ENCODE results near the gene TMEM196. TPM values are rescaled to one million over a fixed set of nuclear protein-coding genes. Genes with fewer than 3 reads are reported as not detected.

TMEM196 gene
- total and polyA plus RNA-seq, 9 of the 15 experiments (the other 6 are each of a cell fraction or from before 2014, with no cell fraction given): not detected

DNA sequence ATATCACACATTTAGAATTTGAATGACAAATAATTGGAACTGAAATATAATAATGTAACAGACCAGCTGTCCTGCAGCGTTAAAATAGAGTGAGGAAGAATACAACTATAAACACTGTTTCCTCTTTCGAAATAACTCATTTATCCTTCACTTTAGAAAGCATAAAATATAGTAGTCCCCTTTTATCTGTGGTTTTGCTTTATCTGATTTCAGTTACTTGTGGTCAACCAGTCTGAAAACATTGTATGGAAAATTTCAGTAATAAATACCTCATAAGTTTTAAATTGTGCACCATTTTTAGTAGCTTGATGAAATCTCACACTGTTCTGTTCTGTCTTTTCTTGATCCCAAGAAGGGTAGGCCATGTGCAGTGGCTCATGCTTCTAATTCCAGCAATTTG, 96.2 kb downstream of the TMEM196 start (continued):
- TF ChIP-seq, protein P1, sequence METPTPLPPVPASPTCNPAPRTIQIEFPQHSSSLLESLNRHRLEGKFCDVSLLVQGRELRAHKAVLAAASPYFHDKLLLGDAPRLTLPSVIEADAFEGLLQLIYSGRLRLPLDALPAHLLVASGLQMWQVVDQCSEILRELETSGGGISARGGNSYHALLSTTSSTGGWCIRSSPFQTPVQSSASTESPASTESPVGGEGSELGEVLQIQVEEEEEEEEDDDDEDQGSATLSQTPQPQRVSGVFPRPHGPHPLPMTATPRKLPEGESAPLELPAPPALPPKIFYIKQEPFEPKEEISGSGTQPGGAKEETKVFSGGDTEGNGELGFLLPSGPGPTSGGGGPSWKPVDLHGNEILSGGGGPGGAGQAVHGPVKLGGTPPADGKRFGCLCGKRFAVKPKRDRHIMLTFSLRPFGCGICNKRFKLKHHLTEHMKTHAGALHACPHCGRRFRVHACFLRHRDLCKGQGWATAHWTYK (CRISPR knock-in tag; IDR thresholded peaks at IDR 0.05): 0 out of 2 replicates have a peak, but pooled peaks have one; percentile 10
- TF ChIP-seq TEAD1 (CRISPR knock-in tag; IDR thresholded peaks at IDR 0.05): peak in 1 of 2 experiments; percentile 52; a peak in 1 of 4 replicates
- TF ChIP-seq ZBTB17 (CRISPR knock-in tag; IDR thresholded peaks at IDR 0.05): peak; percentile 35; the same call in 1 of the 2 replicates
- no peak for TF ChIP-seq PHB2 (IDR thresholded peaks at IDR 0.05; ENCODE audit: low read depth)
- TF ChIP-seq, protein P2, sequence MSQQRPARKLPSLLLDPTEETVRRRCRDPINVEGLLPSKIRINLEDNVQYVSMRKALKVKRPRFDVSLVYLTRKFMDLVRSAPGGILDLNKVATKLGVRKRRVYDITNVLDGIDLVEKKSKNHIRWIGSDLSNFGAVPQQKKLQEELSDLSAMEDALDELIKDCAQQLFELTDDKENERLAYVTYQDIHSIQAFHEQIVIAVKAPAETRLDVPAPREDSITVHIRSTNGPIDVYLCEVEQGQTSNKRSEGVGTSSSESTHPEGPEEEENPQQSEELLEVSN (IDR thresholded peaks at IDR 0.05; ENCODE audit: borderline replicate concordance in 1 of 2, extremely low read depth in 1 of 2, insufficient read depth in 1 of 2, insufficient read length in 1 of 2, low read depth in 1 of 2, low read length in 1 of 2, poor library complexity in 1 of 2, severe bottlenecking in 1 of 2): no peak
- TF ChIP-seq, protein P3, sequence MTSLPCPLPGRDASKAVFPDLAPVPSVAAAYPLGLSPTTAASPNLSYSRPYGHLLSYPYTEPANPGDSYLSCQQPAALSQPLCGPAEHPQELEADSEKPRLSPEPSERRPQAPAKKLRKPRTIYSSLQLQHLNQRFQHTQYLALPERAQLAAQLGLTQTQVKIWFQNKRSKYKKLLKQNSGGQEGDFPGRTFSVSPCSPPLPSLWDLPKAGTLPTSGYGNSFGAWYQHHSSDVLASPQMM (CRISPR knock-in tag; IDR thresholded peaks at IDR 0.05): no peak
- TF ChIP-seq NFATC3 (IDR thresholded peaks at IDR 0.05): no peak
- TF ChIP-seq, protein P4, sequence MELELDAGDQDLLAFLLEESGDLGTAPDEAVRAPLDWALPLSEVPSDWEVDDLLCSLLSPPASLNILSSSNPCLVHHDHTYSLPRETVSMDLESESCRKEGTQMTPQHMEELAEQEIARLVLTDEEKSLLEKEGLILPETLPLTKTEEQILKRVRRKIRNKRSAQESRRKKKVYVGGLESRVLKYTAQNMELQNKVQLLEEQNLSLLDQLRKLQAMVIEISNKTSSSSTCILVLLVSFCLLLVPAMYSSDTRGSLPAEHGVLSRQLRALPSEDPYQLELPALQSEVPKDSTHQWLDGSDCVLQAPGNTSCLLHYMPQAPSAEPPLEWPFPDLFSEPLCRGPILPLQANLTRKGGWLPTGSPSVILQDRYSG (tag; conservative IDR thresholded peaks at IDR 0.05; ENCODE audit: low read depth): no peak
- TF ChIP-seq, protein P5, sequence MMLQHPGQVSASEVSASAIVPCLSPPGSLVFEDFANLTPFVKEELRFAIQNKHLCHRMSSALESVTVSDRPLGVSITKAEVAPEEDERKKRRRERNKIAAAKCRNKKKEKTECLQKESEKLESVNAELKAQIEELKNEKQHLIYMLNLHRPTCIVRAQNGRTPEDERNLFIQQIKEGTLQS (IDR thresholded peaks at IDR 0.05): no peak
- TF ChIP-seq, protein P5 (CRISPR knock-in tag; conservative IDR thresholded peaks at IDR 0.05): no peak
- no peak for TF ChIP-seq ZNF764 (CRISPR knock-in tag; IDR thresholded peaks at IDR 0.05; ENCODE audit: low read depth)
- TF ChIP-seq, protein P6, sequence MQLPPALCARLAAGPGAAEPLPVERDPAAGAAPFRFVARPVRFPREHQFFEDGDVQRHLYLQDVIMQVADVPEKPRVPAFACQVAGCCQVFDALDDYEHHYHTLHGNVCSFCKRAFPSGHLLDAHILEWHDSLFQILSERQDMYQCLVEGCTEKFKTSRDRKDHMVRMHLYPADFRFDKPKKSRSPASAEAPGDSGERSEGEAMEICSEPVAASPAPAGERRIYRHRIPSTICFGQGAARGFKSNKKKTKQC (CRISPR knock-in tag; IDR thresholded peaks at IDR 0.05): no peak
- no peak for TF ChIP-seq HMG20B (CRISPR knock-in tag; IDR thresholded peaks at IDR 0.05)
- no peak for TF ChIP-seq ZBTB8A (IDR thresholded peaks at IDR 0.05; ENCODE audit: partially characterized antibody)
- TF ChIP-seq, protein P7, sequence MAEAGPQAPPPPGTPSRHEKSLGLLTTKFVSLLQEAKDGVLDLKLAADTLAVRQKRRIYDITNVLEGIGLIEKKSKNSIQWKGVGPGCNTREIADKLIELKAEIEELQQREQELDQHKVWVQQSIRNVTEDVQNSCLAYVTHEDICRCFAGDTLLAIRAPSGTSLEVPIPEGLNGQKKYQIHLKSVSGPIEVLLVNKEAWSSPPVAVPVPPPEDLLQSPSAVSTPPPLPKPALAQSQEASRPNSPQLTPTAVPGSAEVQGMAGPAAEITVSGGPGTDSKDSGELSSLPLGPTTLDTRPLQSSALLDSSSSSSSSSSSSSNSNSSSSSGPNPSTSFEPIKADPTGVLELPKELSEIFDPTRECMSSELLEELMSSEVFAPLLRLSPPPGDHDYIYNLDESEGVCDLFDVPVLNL (CRISPR knock-in tag; IDR thresholded peaks at IDR 0.05; ENCODE audit: low read depth): no peak
- no peak for TF ChIP-seq RHOXF2B (CRISPR knock-in tag; conservative IDR thresholded peaks at IDR 0.05)
- no peak for TF ChIP-seq NEUROD1 (IDR thresholded peaks at IDR 0.05; ENCODE audit: borderline replicate concordance, low read depth, low read length, partially characterized antibody)
- no peak for TF ChIP-seq ZNF24 (IDR thresholded peaks at IDR 0.05)
- peak; percentile 68 for TF ChIP-seq EP300 (IDR thresholded peaks at IDR 0.05; ENCODE audit: low read length)
- no peak for TF ChIP-seq FOXP1 (CRISPR knock-in tag; IDR thresholded peaks at IDR 0.05)
- no peak for TF ChIP-seq PCBP1 (IDR thresholded peaks at IDR 0.05; ENCODE audit: low read depth, low read length, poor library complexity, severe bottlenecking)
- no peak for TF ChIP-seq MAZ (CRISPR knock-in tag; conservative IDR thresholded peaks at IDR 0.05 in 1 of 2, IDR thresholded peaks at IDR 0.05 in 1 of 2)
- TF ChIP-seq ZNF124 (CRISPR knock-in tag; IDR thresholded peaks at IDR 0.05): no peak

All from K562 (cell line).